Neural progenitor cell (in vitro differentiated cells): ENCODE measurements around the gene ADAMTS6.

Experiments
- CTCF ChIP-seq: fragments of 200-600 bp; sonication (generic); IDR thresholded peaks from 2 replicates; pipeline ENCODE4 v1.5.1; 2017; ENCODE audit warnings: antibody characterized with exemption, mild to moderate bottlenecking
- EZH2 ChIP-seq: fragments of 200-600 bp; sonication (generic); IDR thresholded peaks from 2 replicates; pipeline ENCODE4 v1.6.1; 2017; ENCODE audit warnings: antibody characterized with exemption, mild to moderate bottlenecking, moderate library complexity
- EZH2phosphoT487 ChIP-seq: fragments of 200-600 bp; sonication (generic); IDR thresholded peaks from 2 replicates; pipeline ENCODE4 v1.6.1; 2017; ENCODE audit warnings: antibody characterized with exemption

- TF ChIP-seq EZH2 (no peak), CTCF (no peak), EZH2phosphoT487 (no peak)
Measured at GRCh38 chr5:65329266-65329665, 152.5 kb downstream of the ADAMTS6 start.
